HepG2 (cell line): ENCODE results near the gene LRRC27. TPM values are rescaled to one million over a fixed set of nuclear protein-coding genes. Genes with fewer than 3 reads are reported as not detected.

Experiments
- CBX5 ChIP-seq: sonication (generic); formaldehyde crosslinking; IDR thresholded peaks from 2 replicates; pipeline ENCODE4 v1.4.0; 2020; ENCODE audit warnings: missing genetic modification reagents, borderline replicate concordance
- CHD4 ChIP-seq: fragments of 200-600 bp; sonication (generic); IDR thresholded peaks from 2 replicates; pipeline ENCODE4 v1.7.0; 2017; ENCODE audit warnings: mild to moderate bottlenecking, low read length, borderline replicate concordance
- FOXJ3 ChIP-seq: sonication (generic); formaldehyde crosslinking; IDR thresholded peaks from 2 replicates; pipeline ENCODE4 v1.4.0; 2020; ENCODE audit warnings: missing genetic modification reagents, mild to moderate bottlenecking, borderline replicate concordance
- GTF3A ChIP-seq: sonication (generic); formaldehyde crosslinking; conservative IDR thresholded peaks from 2 replicates; pipeline ENCODE4 v1.4.0; 2020; ENCODE audit warnings: mild to moderate bottlenecking, missing genetic modification reagents
- HNF4A ChIP-seq: sonication (generic); formaldehyde crosslinking; IDR thresholded peaks from 2 replicates; pipeline ENCODE4 v1.4.0; 2020; ENCODE audit warnings: missing genetic modification reagents
- IKZF1 ChIP-seq: fragments of 450-650 bp; IDR thresholded peaks from 2 replicates; pipeline ENCODE4 v1.7.1; 2016
- IRF1 ChIP-seq: sonication (generic); formaldehyde crosslinking; IDR thresholded peaks from 2 replicates; pipeline ENCODE4 v1.4.0; 2020; ENCODE audit warnings: low read depth, mild to moderate bottlenecking, missing genetic modification reagents
- ISL2 ChIP-seq: sonication (generic); formaldehyde crosslinking; IDR thresholded peaks from 2 replicates; pipeline ENCODE4 v1.5.0; 2020; ENCODE audit warnings: missing genetic modification reagents
- MED8 ChIP-seq: sonication (generic); formaldehyde crosslinking; IDR thresholded peaks from 2 replicates; pipeline ENCODE4 v1.8.1; 2023; ENCODE audit warnings: mild to moderate bottlenecking, missing genetic modification reagents; ENCODE audit not compliant: insufficient replicate concordance
- MZF1 ChIP-seq: sonication (generic); formaldehyde crosslinking; IDR thresholded peaks from 2 replicates; pipeline ENCODE4 v1.8.1; 2023; ENCODE audit warnings: mild to moderate bottlenecking, missing genetic modification reagents, borderline replicate concordance
- NFIC ChIP-seq: IDR thresholded peaks from 2 replicates; pipeline ENCODE4 v1.6.1; 2012; ENCODE audit warnings: mild to moderate bottlenecking, low read length, inconsistent platforms
- PCBP1 ChIP-seq: fragments of 200-400 bp; formaldehyde crosslinking; IDR thresholded peaks from 2 replicates; pipeline ENCODE4 v1.6.1; 2017; ENCODE audit warnings: mild to moderate bottlenecking, low read depth, low read length, borderline replicate concordance
- RELA ChIP-seq: sonication (generic); formaldehyde crosslinking; IDR thresholded peaks from 2 replicates; pipeline ENCODE4 v1.4.0; 2020; ENCODE audit warnings: missing genetic modification reagents
- SP1 ChIP-seq, 2 experiments: fragments of 450-650 bp in 1 of 2; sonication (generic) in 1 of 2; formaldehyde crosslinking in 1 of 2; IDR thresholded peaks; 2 replicates each; pipeline versions ENCODE4 v1.4.0 to v1.6.1; 2016 to 2020; ENCODE audit warnings: missing genetic modification reagents in 1 of 2
- SRF ChIP-seq: IDR thresholded peaks from 2 replicates; pipeline ENCODE4 v1.6.1; 2011; ENCODE audit warnings: mild to moderate bottlenecking, low read depth, low read length, moderate library complexity
- ZKSCAN1 ChIP-seq: fragments of 150-350 bp; IDR thresholded peaks from 2 replicates; pipeline ENCODE4 v1.6.1; 2014; ENCODE audit warnings: low read length
- ZNF138 ChIP-seq: sonication (generic); formaldehyde crosslinking; IDR thresholded peaks from 2 replicates; pipeline ENCODE4 v1.5.0; 2020; ENCODE audit warnings: mild to moderate bottlenecking, low read depth, missing genetic modification reagents
- ZNF232 ChIP-seq: sonication (generic); formaldehyde crosslinking; IDR thresholded peaks from 2 replicates; pipeline ENCODE4 v1.4.0; 2020; ENCODE audit warnings: missing genetic modification reagents, borderline replicate concordance
- ZNF326 ChIP-seq: sonication (generic); formaldehyde crosslinking; IDR thresholded peaks from 2 replicates; pipeline ENCODE4 v1.4.0; 2020; ENCODE audit warnings: missing genetic modification reagents, borderline replicate concordance
- ZNF563 ChIP-seq: sonication (generic); formaldehyde crosslinking; IDR thresholded peaks from 2 replicates; pipeline ENCODE4 v1.8.0; 2022; ENCODE audit warnings: mild to moderate bottlenecking, moderate library complexity, missing genetic modification reagents
- ZNF576 ChIP-seq: sonication (generic); formaldehyde crosslinking; IDR thresholded peaks from 2 replicates; pipeline ENCODE4 v1.4.0; 2020; ENCODE audit warnings: mild to moderate bottlenecking, missing genetic modification reagents
- ZNF660 ChIP-seq: sonication (generic); formaldehyde crosslinking; IDR thresholded peaks from 2 replicates; pipeline ENCODE4 v1.5.1; 2020; ENCODE audit warnings: mild to moderate bottlenecking, low read depth, missing genetic modification reagents, borderline replicate concordance
- ZNF720 ChIP-seq: sonication (generic); formaldehyde crosslinking; IDR thresholded peaks from 2 replicates; pipeline ENCODE4 v1.4.0; 2020; ENCODE audit warnings: missing genetic modification reagents
- ZNF75D ChIP-seq: sonication (generic); formaldehyde crosslinking; IDR thresholded peaks from 2 replicates; pipeline ENCODE4 v1.8.1; 2023; ENCODE audit warnings: missing genetic modification reagents, mild to moderate bottlenecking, borderline replicate concordance
- ZNF776 ChIP-seq: sonication (generic); formaldehyde crosslinking; IDR thresholded peaks from 2 replicates; pipeline ENCODE4 v1.4.0; 2020; ENCODE audit warnings: mild to moderate bottlenecking, missing genetic modification reagents
- ZNF816 ChIP-seq: sonication (generic); formaldehyde crosslinking; IDR thresholded peaks from 2 replicates; pipeline ENCODE4 v1.8.0; 2022; ENCODE audit warnings: missing genetic modification reagents, mild to moderate bottlenecking, borderline replicate concordance
- polyA plus RNA-seq, 8 experiments: library from polyadenylated mRNA; depleted of rRNA in 3 of 8; stranded (reverse) in 7 of 8; unstranded in 1 of 8; fragments of >200 nt; fragmentation: Illumina TruSeq in 4 of 8; extraction: Trizol in 4 of 8; gene quantifications; 2 replicates each; pipeline versions ENCODE4 v1.2.1 to v1.2.3, GENCODE V29; 2011 to 2016; ENCODE audit warnings: low read depth in 4 of 8, missing spikeins in 1 of 8, mixed read lengths in 1 of 8; ENCODE audit not compliant: insufficient read depth in 1 of 8
- total RNA-seq, 5 experiments: library from RNA; depleted of rRNA; stranded (reverse); fragments of >200 nt; fragmentation: Illumina TruSeq; extraction: Trizol; gene quantifications; 2 replicates each; pipeline ENCODE4 v1.2.3, GENCODE V29; 2016; ENCODE audit warnings: low read depth in 1 of 5
- TF ChIP-seq, protein P1 (sequence below): sonication (generic); formaldehyde crosslinking; IDR thresholded peaks from 2 replicates; pipeline ENCODE4 v1.8.1; 2023; ENCODE audit warnings: mild to moderate bottlenecking, moderate library complexity, missing genetic modification reagents
- TF ChIP-seq, protein P2 (sequence below): sonication (generic); formaldehyde crosslinking; IDR thresholded peaks from 2 replicates; pipeline ENCODE4 v1.4.0; 2020; ENCODE audit warnings: mild to moderate bottlenecking, missing genetic modification reagents

The LRRC27 gene
- total and polyA plus RNA-seq, 2 of the 13 experiments (the other 11 are each of a cell fraction or from before 2014, with no cell fraction given) = 4.2 to 4.6 TPM

- TF ChIP-seq ZNF326 (CRISPR knock-in tag) (0 out of 2 replicates have a peak, but pooled peaks have one; percentile 24), ZNF816 (CRISPR knock-in tag) (no peak), GTF3A (no peak), NFIC (no peak), SP1 (IDR thresholded peaks at IDR 0.05) (no peak), SP1 (CRISPR knock-in tag; IDR thresholded peaks at IDR 0.05) (no peak; the same call in 1 of the 2 replicates), FOXJ3 (CRISPR knock-in tag) (no peak), MZF1 (CRISPR knock-in tag) (no peak), CBX5 (no peak; the same call in 1 of the 2 replicates), IKZF1 (no peak), ZNF563 (CRISPR knock-in tag) (0 out of 2 replicates have a peak, but pooled peaks have one; percentile 58), HNF4A (CRISPR knock-in tag) (no peak), ZNF75D (no peak), ZNF660 (CRISPR knock-in tag) (no peak), ZNF776 (CRISPR knock-in tag) (peak; percentile 52; the same call in 1 of the 2 replicates), IRF1 (CRISPR knock-in tag) (no peak), CHD4 (no peak), PCBP1 (no peak), ZNF232 (no peak), MED8 (CRISPR knock-in tag) (no peak), ISL2 (no peak; the same call in 1 of the 2 replicates), ZNF576 (no peak), SRF (no peak), RELA (no peak; the same call in 1 of the 2 replicates), ZNF720 (CRISPR knock-in tag) (no peak), ZKSCAN1 (no peak), ZNF138 (CRISPR knock-in tag) (peak; percentile 73; the same call in 1 of the 2 replicates)
- TF ChIP-seq, protein P1, sequence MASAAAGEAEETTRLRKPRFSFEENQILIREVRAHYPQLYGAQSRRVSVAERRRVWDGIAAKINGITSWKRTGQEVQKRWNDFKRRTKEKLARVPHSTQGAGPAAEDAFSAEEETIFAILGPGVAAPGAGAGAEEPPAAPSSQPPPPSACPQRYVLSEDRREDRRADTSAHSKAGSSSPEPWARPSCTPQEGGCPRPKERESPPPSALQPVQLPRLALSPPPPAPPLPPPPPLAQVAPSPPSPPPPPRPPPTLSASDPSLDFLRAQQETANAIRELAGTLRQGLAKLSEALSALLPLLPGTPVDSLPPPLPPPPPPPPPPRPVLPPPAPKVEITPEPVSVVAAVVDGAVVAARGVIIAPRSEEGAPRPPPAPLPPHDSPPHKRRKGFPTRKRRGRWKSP (CRISPR knock-in tag) = no peak; the same call in 1 of the 2 replicates
- TF ChIP-seq, protein P2, sequence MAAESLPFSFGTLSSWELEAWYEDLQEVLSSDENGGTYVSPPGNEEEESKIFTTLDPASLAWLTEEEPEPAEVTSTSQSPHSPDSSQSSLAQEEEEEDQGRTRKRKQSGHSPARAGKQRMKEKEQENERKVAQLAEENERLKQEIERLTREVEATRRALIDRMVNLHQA = no peak
These were observed at the start of gene LRRC27 (continued) for GRCh38 chr10:132331601-132332432.
